Activated naive CD4-positive, alpha-beta T cell treated with Interleukin-2 at 50 U/mL for 16 hours (primary cell): ENCODE data around the gene BLOC1S5.
"Not testable (repeated sequence)": the region's sequence is repeated elsewhere in the genome, so short reads cannot be mapped to it uniquely, and the experiment has no call there.

Experiments used
- DNase-seq: peaks from one replicate; pipeline ENCODE4 v3.0.0-alpha.2; 2020

Gene BLOC1S5

GRCh38 chr6:8034107-8034506 is 30.1 kb downstream of the BLOC1S5 start:
- DNase-seq, result not testable (repeated sequence)

- no peak for DNase-seq
Observed at GRCh38 chr6:8030920-8031319, 33.3 kb downstream of the BLOC1S5 start.

- no peak for DNase-seq
Observed at GRCh38 chr6:8029243-8029870, 34.8 kb downstream of the BLOC1S5 start.

- no peak for DNase-seq
Observed at GRCh38 chr6:8027965-8028651, 36.1 kb downstream of the BLOC1S5 start.

- no peak for DNase-seq
Observed at GRCh38 chr6:8026800-8027199, 37.4 kb downstream of the BLOC1S5 start.

- no peak for DNase-seq
Observed at GRCh38 chr6:8025191-8025590, 39.0 kb downstream of the BLOC1S5 start.

GRCh38 chr6:8023638-8024037 is 40.6 kb downstream of the BLOC1S5 start:
- no peak for DNase-seq

GRCh38 chr6:8020083-8020482 is 44.1 kb downstream of the BLOC1S5 start:
- no peak for DNase-seq

GRCh38 chr6:8017705-8018104 is 46.5 kb downstream of the BLOC1S5 start:
- no peak for DNase-seq

GRCh38 chr6:8017276-8017701 is 46.9 kb downstream of the BLOC1S5 start:
- DNase-seq, result no peak

GRCh38 chr6:8014947-8015346 is 49.2 kb downstream of the BLOC1S5 start:
- no peak for DNase-seq

- DNase-seq, result no peak
Observed at GRCh38 chr6:8013763-8014162, 50.4 kb downstream of the BLOC1S5 start.

- no peak for DNase-seq
Observed at GRCh38 chr6:8006208-8006607, 58.0 kb downstream of the BLOC1S5 start.

- DNase-seq, result no peak
Observed at GRCh38 chr6:8005136-8005535, 59.1 kb downstream of the BLOC1S5 start.

GRCh38 chr6:8000636-8001035 is 63.6 kb downstream of the BLOC1S5 start:
- no peak for DNase-seq

- DNase-seq, result no peak
Observed at GRCh38 chr6:8000188-8000596, 64.0 kb downstream of the BLOC1S5 start.

- no peak for DNase-seq
Observed at GRCh38 chr6:7999201-7999600, 65.0 kb downstream of the BLOC1S5 start.

- no peak for DNase-seq
Observed at GRCh38 chr6:7998103-7998725, 66.0 kb downstream of the BLOC1S5 start.

- no peak for DNase-seq
Observed at GRCh38 chr6:7997286-7997685, 66.9 kb downstream of the BLOC1S5 start.

GRCh38 chr6:7996538-7997111 is 67.6 kb downstream of the BLOC1S5 start:
- no peak for DNase-seq

- no peak for DNase-seq
Observed at GRCh38 chr6:7993952-7994351, 70.2 kb downstream of the BLOC1S5 start.

- no peak for DNase-seq
Observed at GRCh38 chr6:7993399-7993798, 70.8 kb downstream of the BLOC1S5 start.

GRCh38 chr6:7992002-7992815 is 72.0 kb downstream of the BLOC1S5 start:
- no peak for DNase-seq
